Coronary artery (tissue), 2 donors: ENCODE measurements around the gene TMEM107.

Source experiments
- DNase-seq: peaks from one replicate; pipeline ENCODE4 v3.0.0-alpha.2; 2017; ENCODE audit warnings: low spot score
- H3K27ac ChIP-seq, 2 donors: fragments of 200-600 bp; sonication (generic); one replicate each; pipeline ENCODE4 v1.5.1; 2016 to 2019
- H3K4me3 ChIP-seq: fragments of 200-600 bp; sonication (generic); 2 replicates; pipeline ENCODE4 v1.5.1; 2016; ENCODE audit warnings: mild to moderate bottlenecking, moderate library complexity
- CTCF ChIP-seq: fragments of 200-600 bp; sonication (generic); IDR thresholded peaks from one replicate; pipeline ENCODE4 v1.5.1; 2019; ENCODE audit warnings: antibody characterized with exemption

Gene TMEM107

GRCh38 chr17:8162997-8163977 lies 12.9 kb downstream of the TMEM107 start:
- TF ChIP-seq CTCF, result no peak
- DNase-seq, result peak; percentile 79
- Histone ChIP-seq H3K4me3 (peak overlapping the region; percentile 96), H3K27ac (peak overlapping the region; percentile 99 to 100)

- DNase-seq, result peak; percentile 83
- Histone ChIP-seq H3K4me3 (peak within 1 kb of the TSS; percentile 96), H3K27ac (peak within 1 kb of the TSS; percentile 99 to 100)
- no peak for TF ChIP-seq CTCF
Measured at GRCh38 chr17:8162233-8162996, 13.8 kb downstream of the TMEM107 start, which contains the start of gene VAMP2. Gene VAMP2 (minus strand): TSS chr17:8162948. CDS start chr17:8162879, 69 bp downstream.

- H3K27ac ChIP-seq, result peak overlapping the region; percentile 99 to 100
- H3K4me3 ChIP-seq, result peak overlapping the region; percentile 96
- no peak for TF ChIP-seq CTCF
- DNase-seq, result peak; percentile 74
Measured at GRCh38 chr17:8161289-8162232, 14.6 kb downstream of the TMEM107 start.

GRCh38 chr17:8160741-8161221 lies 15.4 kb downstream of the TMEM107 start:
- peak overlapping the region; percentile 99 to 100 for H3K27ac ChIP-seq
- peak; percentile 69 for DNase-seq
- no peak for TF ChIP-seq CTCF
- H3K4me3 ChIP-seq, result peak overlapping the region; percentile 96

GRCh38 chr17:8160224-8160577 lies 16.0 kb downstream of the TMEM107 start:
- Histone ChIP-seq H3K27ac (peak overlapping the region; percentile 99 to 100), H3K4me3 (no peak overlapping the region)
- no peak for DNase-seq
- TF ChIP-seq CTCF, result no peak

GRCh38 chr17:8159459-8160223 lies 16.5 kb downstream of the TMEM107 start:
- no peak for TF ChIP-seq CTCF
- DNase-seq, result peak; percentile 78
- Histone ChIP-seq H3K27ac (peak overlapping the region; percentile 37 to 100), H3K4me3 (no peak overlapping the region)
